ENCODE results near the gene NOC2L. TPM values are rescaled to one million over a fixed set of nuclear protein-coding genes. Genes with fewer than 3 reads are reported as not detected.

NOC2L gene
- total RNA-seq, 2 experiments from 2014 or later, result 50.2 to 52.0 TPM

- no peaks in the 10 kb centered on the region for H3K27me3 Mint-ChIP-seq
- peaks cover 18% of the 10 kb centered on the region for H3K36me3 Mint-ChIP-seq (ENCODE audit: low read depth)
- Histone ChIP-seq H3K9me3 (ENCODE audit: control insufficient read depth in 1 of 2, insufficient read depth in 1 of 2, low read length in 2 of 2) (no peaks in the 10 kb centered on the region), H3K36me3 (ENCODE audit: insufficient read depth, low read length) (peaks cover 12% of the 10 kb centered on the region), H3K27ac (ENCODE audit: low read depth in 1 of 2, low read length in 2 of 2) (no peak overlapping the region), H3K4me1 (ENCODE audit: insufficient read depth, low read length) (peaks cover 47% of the 10 kb centered on the region), H3K27me3 (ENCODE audit: control insufficient read depth in 1 of 2, insufficient read depth in 2 of 2, low read length in 2 of 2) (no peaks in the 10 kb centered on the region), H3K4me3 (ENCODE audit: low read length) (peak overlapping the region; percentile 14)
- DNase-seq (peak in 1 of 14 experiments; percentile 32), ATAC-seq (ENCODE audit: poor library complexity) (no peak)
- no peak overlapping the region for H3K27ac Mint-ChIP-seq
- H3K9me3 Mint-ChIP-seq, result no peaks in the 10 kb centered on the region
- peak overlapping the region; percentile 82 for H3K4me3 Mint-ChIP-seq
- TF ChIP-seq CTCF (IDR thresholded peaks at IDR 0.05), result no peak
- intact Hi-C loops (cut with DNase I, micrococcal nuclease), result no loop called here
- peaks cover 16% of the 10 kb centered on the region for H3K4me1 Mint-ChIP-seq (ENCODE audit: low read depth)
- ChIA-PET POLR2A (no interaction called here), CTCF (no interaction called here)
Measured at GRCh38 chr1:961132-961669, 2.1 kb upstream of the NOC2L start.

GRCh38 chr1:960363-961131 is 1.5 kb upstream of the NOC2L start, which contains the start of gene KLHL17:
Gene KLHL17 (plus strand): TSS chr1:960584. CDS start chr1:960694, 110 bp downstream.
- H3K9me3 Mint-ChIP-seq, result no peaks in the 10 kb centered on the region
- H3K4me1 Mint-ChIP-seq (ENCODE audit: low read depth), result peaks cover 16% of the 10 kb centered on the region
- ChIA-PET CTCF (no interaction called here), POLR2A (no interaction called here)
- intact Hi-C loops (cut with DNase I, micrococcal nuclease), result no loop called here
- no peak within 1 kb of the TSS for H3K27ac Mint-ChIP-seq
- H3K36me3 Mint-ChIP-seq (ENCODE audit: low read depth), result peaks cover 25% of the 10 kb centered on the region
- Histone ChIP-seq H3K4me1 (ENCODE audit: insufficient read depth, low read length) (peaks cover 41% of the 10 kb centered on the region), H3K27ac (ENCODE audit: low read depth in 1 of 2, low read length in 2 of 2) (no peak within 1 kb of the TSS), H3K4me3 (ENCODE audit: low read length) (peak within 1 kb of the TSS; percentile 57), H3K36me3 (ENCODE audit: insufficient read depth, low read length) (peaks cover 18% of the 10 kb centered on the region), H3K9me3 (ENCODE audit: control insufficient read depth in 1 of 2, insufficient read depth in 1 of 2, low read length in 2 of 2) (no peaks in the 10 kb centered on the region), H3K27me3 (ENCODE audit: control insufficient read depth in 1 of 2, insufficient read depth in 2 of 2, low read length in 2 of 2) (no peaks in the 10 kb centered on the region)
- no peak for TF ChIP-seq CTCF (IDR thresholded peaks at IDR 0.05)
- H3K4me3 Mint-ChIP-seq, result peak within 1 kb of the TSS; percentile 90
- DNase-seq (peak; percentile 61 to 85 (median 76)), ATAC-seq (ENCODE audit: poor library complexity) (peak; percentile 61)
- H3K27me3 Mint-ChIP-seq, result no peaks in the 10 kb centered on the region

GRCh38 chr1:959731-960362 is 791 bp upstream of the NOC2L start:
- H3K27ac Mint-ChIP-seq, result no peak overlapping the region
- peak in 1 of 14 experiments; percentile 26 for DNase-seq
- Histone ChIP-seq H3K36me3 (ENCODE audit: insufficient read depth, low read length) (peaks cover 25% of the 10 kb centered on the region), H3K27me3 (ENCODE audit: control insufficient read depth in 1 of 2, insufficient read depth in 2 of 2, low read length in 2 of 2) (no peaks in the 10 kb centered on the region), H3K4me1 (ENCODE audit: insufficient read depth, low read length) (peaks cover 41% of the 10 kb centered on the region), H3K4me3 (ENCODE audit: low read length) (peak overlapping the region; percentile 57), H3K9me3 (ENCODE audit: control insufficient read depth in 1 of 2, insufficient read depth in 1 of 2, low read length in 2 of 2) (no peaks in the 10 kb centered on the region), H3K27ac (ENCODE audit: low read depth in 1 of 2, low read length in 2 of 2) (no peak overlapping the region)
- POLR2A ChIA-PET, result interaction anchor here (1.4 kb wide), 1 partner anchor 271 kb away, joined by 4 read pairs; no protein-coding TSS in a partner anchor
- intact Hi-C loops (cut with DNase I, micrococcal nuclease), result loop anchor here in 1 of 2 experiments (5.0 kb wide), 1 partner anchor 53 kb away; no protein-coding TSS in a partner anchor
- H3K27me3 Mint-ChIP-seq, result no peaks in the 10 kb centered on the region
- no peak for TF ChIP-seq CTCF (IDR thresholded peaks at IDR 0.05)
- no peaks in the 10 kb centered on the region for H3K9me3 Mint-ChIP-seq
- ATAC-seq (ENCODE audit: poor library complexity), result peak; percentile 16
- H3K4me1 Mint-ChIP-seq (ENCODE audit: low read depth), result peaks cover 16% of the 10 kb centered on the region
- H3K4me3 Mint-ChIP-seq, result peak overlapping the region; percentile 90
- peaks cover 32% of the 10 kb centered on the region for H3K36me3 Mint-ChIP-seq (ENCODE audit: low read depth)
- CTCF ChIA-PET, result interaction anchor here (1.4 to 1.5 kb wide), 2 partner anchors 55 to 90 kb away, joined by 3 to 6 read pairs; no protein-coding TSS in a partner anchor
